AG04450 (cell line): ENCODE results near the gene AP5Z1. TPM values are rescaled to one million over a fixed set of nuclear protein-coding genes. Genes with fewer than 3 reads are reported as not detected.
A peak's percentile ranks its signal among the peaks of the same experiment; 100 is the strongest.
"Not testable (repeated sequence)": the region's sequence is repeated elsewhere in the genome, so short reads cannot be mapped to it uniquely, and the experiment has no call there.

Experiments
- CTCF ChIA-PET: fragments of 300-600, 350-600 bp; formaldehyde crosslinking; extraction: SDS; loops from one replicate; lab custom pipeline; 2022; ENCODE audit warnings: antibody characterized with exemption, inconsistent platforms; lab: Charles Lee
- POLR2A ChIA-PET: fragments of 350-600 bp; formaldehyde crosslinking; extraction: SDS; loops from one replicate; lab custom pipeline; 2021; ENCODE audit warnings: antibody characterized with exemption, inconsistent platforms; lab: Yijun Ruan, JAX
- DNase-seq: peaks from one replicate; pipeline ENCODE4 v3.0.0-alpha.2; 2011; ENCODE audit warnings: low read depth, low spot score
- H3K27ac ChIP-seq: one replicate; pipeline ENCODE4 v1.5.1; 2012; ENCODE audit warnings: low read depth, low read length, control low read depth
- H3K27me3 ChIP-seq: one replicate; pipeline ENCODE4 v1.6.0; 2012; ENCODE audit warnings: low read length; ENCODE audit not compliant: control insufficient read depth, insufficient read depth
- H3K4me3 ChIP-seq: 2 replicates; pipeline ENCODE4 v1.5.1; 2011; ENCODE audit warnings: mild to moderate bottlenecking, low read depth, low read length, control low read depth
- H3K9me3 ChIP-seq: 2 replicates; pipeline ENCODE4 v1.5.1; 2012; ENCODE audit warnings: low read length; ENCODE audit not compliant: control insufficient read depth, insufficient read depth
- CTCF ChIP-seq: IDR thresholded peaks from 2 replicates; pipeline ENCODE4 v1.5.1; 2011; ENCODE audit warnings: low read depth, low read length, control low read depth, inconsistent platforms
- polyA plus RNA-seq: library from polyadenylated mRNA; depleted of rRNA; stranded (reverse); fragments of >200 nt; gene quantifications from 2 replicates; pipeline ENCODE4 v1.2.3, GENCODE V29; 2011

Gene AP5Z1
- polyA plus RNA-seq, 1 experiment = 12.6 TPM

GRCh38 chr7:4790516-4790991 lies 15.1 kb downstream of the AP5Z1 start:
- no peak overlapping the region for H3K27ac ChIP-seq
- TF ChIP-seq CTCF = no peak
- peaks cover 18% of the 10 kb centered on the region; the same call in 1 of the 2 replicates for H3K9me3 ChIP-seq
- CTCF ChIA-PET = interaction anchor here (0.7 kb wide), 1 partner anchor 66 kb away, joined by 3 read pairs; no protein-coding TSS in a partner anchor
- POLR2A ChIA-PET = interaction anchor here (1.0 kb wide), 1 partner anchor 15 kb away, joined by 6 read pairs; the partner anchor contains the start of gene AP5Z1
- no peak overlapping the region for H3K4me3 ChIP-seq
- no peak for DNase-seq
- H3K27me3 ChIP-seq = no peaks in the 10 kb centered on the region

- no peaks in the 10 kb centered on the region for H3K27me3 ChIP-seq
- no peak for DNase-seq
- peaks cover 18% of the 10 kb centered on the region; the same call in 1 of the 2 replicates for H3K9me3 ChIP-seq
- no peak overlapping the region for H3K27ac ChIP-seq
- no peak overlapping the region for H3K4me3 ChIP-seq
- no peak for TF ChIP-seq CTCF
- ChIA-PET CTCF (interaction anchor here (0.5 to 1.8 kb wide), 6 partner anchors 13 to 291 kb away, joined by 3 to 9 read pairs (median 4); no protein-coding TSS in a partner anchor), POLR2A (interaction anchor here (1.0 kb wide), 1 partner anchor 16 kb away, joined by 6 read pairs; the partner anchor contains the start of gene AP5Z1)
Observed at GRCh38 chr7:4791101-4791737, 15.8 kb downstream of the AP5Z1 start.

- H3K27me3 ChIP-seq = no peaks in the 10 kb centered on the region
- POLR2A ChIA-PET = no interaction called here
- H3K4me3 ChIP-seq = no peak overlapping the region
- H3K27ac ChIP-seq = no peak overlapping the region
- DNase-seq = no peak
- CTCF ChIA-PET = interaction anchor here (0.5 to 1.8 kb wide), 11 partner anchors 11 to 290 kb away, joined by 3 to 9 read pairs (median 5); no protein-coding TSS in a partner anchor
- peaks cover 18% of the 10 kb centered on the region; the same call in 1 of the 2 replicates for H3K9me3 ChIP-seq
- TF ChIP-seq CTCF = peak; percentile 55
Observed at GRCh38 chr7:4791738-4792536, 16.5 kb downstream of the AP5Z1 start.

GRCh38 chr7:4792537-4793126 lies 17.2 kb downstream of the AP5Z1 start:
- Histone ChIP-seq H3K27ac (no peak overlapping the region), H3K27me3 (no peaks in the 10 kb centered on the region), H3K9me3 (peaks cover 18% of the 10 kb centered on the region; the same call in 1 of the 2 replicates), H3K4me3 (no peak overlapping the region)
- POLR2A ChIA-PET = no interaction called here
- TF ChIP-seq CTCF = no peak
- no peak for DNase-seq
- CTCF ChIA-PET = interaction anchor here (0.6 to 1.8 kb wide), 10 partner anchors 11 to 292 kb away, joined by 3 to 9 read pairs (median 5); no protein-coding TSS in a partner anchor

GRCh38 chr7:4793385-4793993 lies 18.1 kb downstream of the AP5Z1 start:
- CTCF ChIA-PET = interaction anchor here (0.8 to 1.8 kb wide), 3 partner anchors 15 to 291 kb away, joined by 3 to 4 read pairs (median 4); no protein-coding TSS in a partner anchor
- peaks cover 18% of the 10 kb centered on the region; the same call in 1 of the 2 replicates for H3K9me3 ChIP-seq
- H3K27ac ChIP-seq, POLR2A ChIA-PET, DNase-seq, H3K4me3 ChIP-seq, H3K27me3 ChIP-seq: not testable (repeated sequence)

GRCh38 chr7:4794171-4794570 lies 18.7 kb downstream of the AP5Z1 start:
- CTCF ChIA-PET = interaction anchor here (0.6 kb wide), 1 partner anchor 321 kb away, joined by 3 read pairs; no protein-coding TSS in a partner anchor
- H3K27ac ChIP-seq, POLR2A ChIA-PET, DNase-seq, H3K4me3 ChIP-seq, H3K27me3 ChIP-seq: not testable (repeated sequence)
- peaks cover 18% of the 10 kb centered on the region; the same call in 1 of the 2 replicates for H3K9me3 ChIP-seq
